K562 (cell line): ENCODE data around the gene TMIGD2. TPM values are rescaled to one million over a fixed set of nuclear protein-coding genes. Genes with fewer than 3 reads are reported as not detected.

Experiments used
- ATAC-seq: fragments of 200-7000 bp; cut with Tn5 transposase; 3 replicates; pipeline ENCODE4 v1.9.1; 2020; ENCODE audit warnings: moderate library complexity
- BruUV-seq: library from RNA; stranded (reverse); fragments of 400-500 nt; replicated peaks from 2 replicates; lab custom pipeline; 2021; lab: Mats Ljungman, UMichigan
- CTCF ChIA-PET: fragments of 300-600 bp; formaldehyde crosslinking; extraction: SDS; loops from one replicate; lab custom pipeline; 2021; ENCODE audit warnings: low intra/inter-chr PET ratio; lab: Yijun Ruan, JAX
- POLR2A ChIA-PET: fragments of 300-600, 350-650 bp; sonication (Branson Sonifier 250); formaldehyde crosslinking; extraction: SDS; loops from one replicate; lab custom pipeline; 2021; ENCODE audit warnings: antibody characterized with exemption, inconsistent platforms; lab: Yijun Ruan, JAX
- DNase-seq, 4 experiments: peaks; one replicate each; pipeline versions ENCODE4 v3.0.0 to v3.0.0-alpha.2; 2011 to 2018; ENCODE audit warnings: low spot score in 3 of 4, mixed read lengths in 3 of 4; ENCODE audit errors: extremely low read depth in 1 of 4
- FAIRE-seq: peaks from 2 replicates; lab custom pipeline; 2011; peaks lifted over from hg19 to GRCh38; lab: Jason Lieb, UNC
- H2AFZ ChIP-seq: 2 replicates; pipeline ENCODE4 v1.6.0; 2011; ENCODE audit warnings: low read depth, low read length, control low read depth, inconsistent platforms
- H3K27ac ChIP-seq: fragments of 200-600 bp; 3 replicates; pipeline ENCODE4 v1.8.0; 2011; ENCODE audit warnings: low read depth, mild to moderate bottlenecking, control low read depth, inconsistent platforms, low read length, moderate library complexity, mixed read lengths; ENCODE audit errors: extremely low read depth
- H3K27me3 ChIP-seq, 2 experiments: fragments of 300-600 bp in 1 of 2; 2 replicates in 1 of 2; 3 replicates in 1 of 2; pipeline versions ENCODE4 v1.6.0 to v1.8.0; 2011; ENCODE audit warnings: inconsistent platforms in 2 of 2, low read length in 2 of 2, mild to moderate bottlenecking in 1 of 2, mixed read lengths in 1 of 2, moderate library complexity in 1 of 2; ENCODE audit not compliant: control insufficient read depth in 2 of 2, insufficient read depth in 2 of 2
- H3K36me3 ChIP-seq: fragments of 300-600 bp; 3 replicates; pipeline ENCODE4 v1.8.0; 2011; ENCODE audit warnings: mild to moderate bottlenecking, low read length, inconsistent platforms; ENCODE audit not compliant: control insufficient read depth, insufficient read depth
- H3K4me1 ChIP-seq, 2 experiments: fragments of 200-600 bp in 1 of 2; replicated peaks in 1 of 2; 2 replicates in 1 of 2; 3 replicates in 1 of 2; pipeline versions ENCODE4 v1.5.1 to v1.8.0; 2011; ENCODE audit warnings: inconsistent platforms in 2 of 2, low read length in 2 of 2, mild to moderate bottlenecking in 1 of 2, mixed read lengths in 1 of 2, moderate library complexity in 1 of 2; ENCODE audit not compliant: control insufficient read depth in 2 of 2, insufficient read depth in 2 of 2
- H3K4me2 ChIP-seq: 2 replicates; pipeline ENCODE4 v1.6.1; 2011; ENCODE audit warnings: low read length, control low read depth, inconsistent platforms, mixed read lengths; ENCODE audit not compliant: insufficient read depth
- H3K4me3 ChIP-seq: fragments of 200-600 bp; sonication (generic), shearing (Covaris generic); 2 replicates; pipeline ENCODE4 v1.5.1; 2016; ENCODE audit warnings: control low read depth, inconsistent platforms
- H3K79me2 ChIP-seq: fragments of 200-600 bp; 3 replicates; pipeline ENCODE4 v1.8.0; 2011; ENCODE audit warnings: low read length, inconsistent platforms; ENCODE audit not compliant: control insufficient read depth, insufficient read depth
- H3K9ac ChIP-seq, 2 experiments: 2 replicates each; pipeline versions ENCODE4 v1.6.0 to v1.6.1; 2011; ENCODE audit warnings: low read depth in 2 of 2, low read length in 2 of 2, control low read depth in 1 of 2, inconsistent platforms in 1 of 2, mild to moderate bottlenecking in 1 of 2, mixed read lengths in 1 of 2; ENCODE audit not compliant: insufficient read depth in 1 of 2
- H3K9me1 ChIP-seq: one replicate; pipeline ENCODE4 v1.6.0; 2011; ENCODE audit warnings: inconsistent platforms, mild to moderate bottlenecking, low read length, moderate library complexity; ENCODE audit not compliant: control insufficient read depth, insufficient read depth
- H3K9me3 ChIP-seq: replicated peaks from 2 replicates; pipeline ENCODE4 v1.5.1; 2011; ENCODE audit warnings: low read depth, low read length, inconsistent platforms; ENCODE audit not compliant: control insufficient read depth, insufficient read depth
- H4K20me1 ChIP-seq: replicated peaks from 2 replicates; pipeline ENCODE4 v1.6.1; 2011; ENCODE audit warnings: low read length, inconsistent platforms, mixed read lengths; ENCODE audit not compliant: control insufficient read depth, insufficient read depth
- NFIC ChIP-seq: fragments of 450-650 bp; IDR thresholded peaks from 2 replicates; pipeline ENCODE4 v1.6.1; 2017; ENCODE audit warnings: mild to moderate bottlenecking, inconsistent platforms
- NFYB ChIP-seq: IDR thresholded peaks from 2 replicates; pipeline ENCODE4 v1.6.1; 2011; ENCODE audit warnings: mild to moderate bottlenecking, moderate library complexity; ENCODE audit not compliant: insufficient read length; ENCODE audit errors: extremely low read depth
- PHTF2 ChIP-seq: fragments of 250-450 bp; sonication (Bioruptor Pico); IDR thresholded peaks from 2 replicates; pipeline ENCODE4 v1.5.0; 2021; ENCODE audit warnings: mild to moderate bottlenecking
- STAT5B ChIP-seq: fragments of 250-450 bp; sonication (Bioruptor Pico); IDR thresholded peaks from 2 replicates; pipeline ENCODE4 v1.8.0; 2021; ENCODE audit warnings: mild to moderate bottlenecking, inconsistent platforms
- TAF1 ChIP-seq: IDR thresholded peaks from 2 replicates; pipeline ENCODE4 v1.6.1; 2011; ENCODE audit warnings: mild to moderate bottlenecking, low read length, moderate library complexity; ENCODE audit not compliant: insufficient read depth, control insufficient read depth, severe bottlenecking; ENCODE audit errors: extremely low read depth
- ZBTB5 ChIP-seq: fragments of 450-650 bp; IDR thresholded peaks from 2 replicates; pipeline ENCODE4 v1.6.1; 2017; ENCODE audit warnings: antibody characterized with exemption
- ZEB2 ChIP-seq: fragments of 450-650 bp; IDR thresholded peaks from 2 replicates; pipeline ENCODE4 v1.6.1; 2016
- ZNF133 ChIP-seq: fragments of 250-450 bp; sonication (Bioruptor Pico); IDR thresholded peaks from 2 replicates; pipeline ENCODE4 v1.4.0; 2020; ENCODE audit warnings: mild to moderate bottlenecking
- ZNF324 ChIP-seq: fragments of 250-450 bp; sonication (Bioruptor Pico); IDR thresholded peaks from 2 replicates; pipeline ENCODE4 v1.4.0; 2020; ENCODE audit warnings: mild to moderate bottlenecking
- WGBS: fragments of 100-300 bp; shearing (Covaris generic); methylation state at CpG from one replicate; pipeline ENCODE4 v1.1.6; 2016; ENCODE audit warnings: low coverage, mixed read lengths; ENCODE audit not compliant: insufficient coverage; ENCODE audit errors: missing lambda C conversion rate; 5-methylcytosine and 5-hydroxymethylcytosine counted together
- in situ Hi-C: fragments of 300-500 bp; cut with MboI; formaldehyde crosslinking; loops from 4 replicates; pipeline ENCODE4 v1.15.0; 2018; ENCODE audit warnings: inconsistent platforms, mixed read lengths
- intact Hi-C: fragments of 100-400 bp; cut with micrococcal nuclease; formaldehyde crosslinking; loops from 2 replicates; pipeline ENCODE4 v1.14.2; 2022
- polyA plus RNA-seq, 8 experiments: library from polyadenylated mRNA; depleted of rRNA in 4 of 8; stranded (reverse) in 5 of 8; unstranded in 3 of 8; fragments of >200 nt; fragmentation: Nextera tagmentation in 2 of 8; fragmentation: Illumina TruSeq in 1 of 8; extraction: Ambion mirVana in 2 of 8; extraction: Trizol in 1 of 8; gene quantifications; 2 replicates each; pipeline versions ENCODE4 v1.2.1 to v1.2.3, GENCODE V29; 2011 to 2014; ENCODE audit warnings: inconsistent platforms in 1 of 8, missing spikeins in 1 of 8
- total RNA-seq, 7 experiments: library from RNA; depleted of rRNA in 6 of 7; stranded (reverse); fragments of >200 nt in 6 of 7; fragmentation: Illumina TruSeq in 2 of 7; extraction: Trizol in 2 of 7; gene quantifications; 2 replicates each; pipeline versions ENCODE4 v1.2.1 to v1.2.3, GENCODE V29; 2011 to 2021; ENCODE audit warnings: low replicate concordance in 1 of 7
- TF ChIP-seq, protein P1 (sequence below): sonication (generic); formaldehyde crosslinking; IDR thresholded peaks from 2 replicates; pipeline ENCODE4 v1.8.1; 2023; ENCODE audit warnings: missing genetic modification reagents, mild to moderate bottlenecking, borderline replicate concordance
- TF ChIP-seq, protein P2 (sequence below), 2 experiments: fragments of 250-450 bp in 1 of 2; fragments of 450-650 bp in 1 of 2; sonication (Bioruptor Pico) in 1 of 2; IDR thresholded peaks; 2 replicates each; pipeline versions ENCODE4 v1.6.1 to v1.8.0; 2016 to 2021; ENCODE audit warnings: mild to moderate bottlenecking in 2 of 2, moderate library complexity in 2 of 2, missing compliant biosample characterization in 1 of 2, missing genetic modification characterization in 1 of 2

Gene TMIGD2
- total and polyA plus RNA-seq, 9 of the 15 experiments (the other 6 are each of a cell fraction or from before 2014, with no cell fraction given) = not detected

GRCh38 chr19:4342615-4343369, 40.6 kb upstream of the TMIGD2 start:
- intact Hi-C loops (loop anchor here (2.0 kb wide), 1 partner anchor 60 kb away; the partner anchor contains the start of gene CHAF1A), in situ Hi-C loops (loop anchor here (10.0 kb wide), 1 partner anchor 68 kb away; the partner anchor contains the start of gene SHD)
- H4K20me1 ChIP-seq = no peaks in the 10 kb centered on the region
- no TSS peak for BruUV-seq
- H3K4me3 ChIP-seq = peak overlapping the region; percentile 77
- peak overlapping the region; percentile 89 for H3K27ac ChIP-seq
- DNase-seq = peak; percentile 94 to 99 (median 96)
- CTCF ChIA-PET = interaction anchor here (1.2 kb wide), 1 partner anchor 76 kb away, joined by 5 read pairs; no protein-coding TSS in a partner anchor
- peaks cover 7% of the 10 kb centered on the region for H3K79me2 ChIP-seq
- peak; percentile 96 for ATAC-seq
- H3K9ac ChIP-seq = peak overlapping the region; percentile 81 to 95
- peak overlapping the region; percentile 99 for H2AFZ ChIP-seq
- under 1% methylated on average over 33 of the region's 39 CpGs for WGBS
- peaks cover 13 to 41% of the 10 kb centered on the region in 2 experiments; a peak in 4 of 5 replicates for H3K4me1 ChIP-seq
- H3K9me3 ChIP-seq = no peaks in the 10 kb centered on the region
- peak overlapping the region; percentile 98 for H3K4me2 ChIP-seq
- POLR2A ChIA-PET = interaction anchor here (0.6 to 2.9 kb wide), 18 partner anchors 10 to 128 kb away, joined by 3 to 24 read pairs (median 4); partner anchors contain the start of gene YJU2
- FAIRE-seq = peak; percentile 100
- H3K27me3 ChIP-seq = no peaks in the 10 kb centered on the region
- peaks cover 11% of the 10 kb centered on the region; the same call in 2 of the 3 replicates for H3K36me3 ChIP-seq
- H3K9me1 ChIP-seq = no peaks in the 10 kb centered on the region
- peak; percentile 47 for TF ChIP-seq NFIC
- peak; percentile 56 for TF ChIP-seq TAF1
- no peak for TF ChIP-seq STAT5B (CRISPR knock-in tag)
- TF ChIP-seq ZNF133 (CRISPR knock-in tag) = no peak
- 0 out of 2 replicates have a peak, but pooled peaks have one; percentile 12 for TF ChIP-seq ZEB2
- TF ChIP-seq, protein P1, sequence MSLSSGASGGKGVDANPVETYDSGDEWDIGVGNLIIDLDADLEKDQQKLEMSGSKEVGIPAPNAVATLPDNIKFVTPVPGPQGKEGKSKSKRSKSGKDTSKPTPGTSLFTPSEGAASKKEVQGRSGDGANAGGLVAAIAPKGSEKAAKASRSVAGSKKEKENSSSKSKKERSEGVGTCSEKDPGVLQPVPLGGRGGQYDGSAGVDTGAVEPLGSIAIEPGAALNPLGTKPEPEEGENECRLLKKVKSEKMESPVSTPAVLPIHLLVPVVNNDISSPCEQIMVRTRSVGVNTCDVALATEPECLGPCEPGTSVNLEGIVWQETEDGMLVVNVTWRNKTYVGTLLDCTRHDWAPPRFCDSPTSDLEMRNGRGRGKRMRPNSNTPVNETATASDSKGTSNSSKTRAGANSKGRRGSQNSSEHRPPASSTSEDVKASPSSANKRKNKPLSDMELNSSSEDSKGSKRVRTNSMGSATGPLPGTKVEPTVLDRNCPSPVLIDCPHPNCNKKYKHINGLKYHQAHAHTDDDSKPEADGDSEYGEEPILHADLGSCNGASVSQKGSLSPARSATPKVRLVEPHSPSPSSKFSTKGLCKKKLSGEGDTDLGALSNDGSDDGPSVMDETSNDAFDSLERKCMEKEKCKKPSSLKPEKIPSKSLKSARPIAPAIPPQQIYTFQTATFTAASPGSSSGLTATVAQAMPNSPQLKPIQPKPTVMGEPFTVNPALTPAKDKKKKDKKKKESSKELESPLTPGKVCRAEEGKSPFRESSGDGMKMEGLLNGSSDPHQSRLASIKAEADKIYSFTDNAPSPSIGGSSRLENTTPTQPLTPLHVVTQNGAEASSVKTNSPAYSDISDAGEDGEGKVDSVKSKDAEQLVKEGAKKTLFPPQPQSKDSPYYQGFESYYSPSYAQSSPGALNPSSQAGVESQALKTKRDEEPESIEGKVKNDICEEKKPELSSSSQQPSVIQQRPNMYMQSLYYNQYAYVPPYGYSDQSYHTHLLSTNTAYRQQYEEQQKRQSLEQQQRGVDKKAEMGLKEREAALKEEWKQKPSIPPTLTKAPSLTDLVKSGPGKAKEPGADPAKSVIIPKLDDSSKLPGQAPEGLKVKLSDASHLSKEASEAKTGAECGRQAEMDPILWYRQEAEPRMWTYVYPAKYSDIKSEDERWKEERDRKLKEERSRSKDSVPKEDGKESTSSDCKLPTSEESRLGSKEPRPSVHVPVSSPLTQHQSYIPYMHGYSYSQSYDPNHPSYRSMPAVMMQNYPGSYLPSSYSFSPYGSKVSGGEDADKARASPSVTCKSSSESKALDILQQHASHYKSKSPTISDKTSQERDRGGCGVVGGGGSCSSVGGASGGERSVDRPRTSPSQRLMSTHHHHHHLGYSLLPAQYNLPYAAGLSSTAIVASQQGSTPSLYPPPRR (CRISPR knock-in tag) = no peak; the same call in 1 of the 2 replicates
- TF ChIP-seq NFYB = peak; percentile 98
- TF ChIP-seq PHTF2 (CRISPR knock-in tag) = no peak
- peak; percentile 94 for TF ChIP-seq ZBTB5
- no peak for TF ChIP-seq ZNF324 (CRISPR knock-in tag)
- TF ChIP-seq, protein P2, sequence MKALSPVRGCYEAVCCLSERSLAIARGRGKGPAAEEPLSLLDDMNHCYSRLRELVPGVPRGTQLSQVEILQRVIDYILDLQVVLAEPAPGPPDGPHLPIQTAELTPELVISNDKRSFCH (CRISPR knock-in tag; IDR thresholded peaks at IDR 0.05) = no peak
- TF ChIP-seq, protein P2 (tag; IDR thresholded peaks at IDR 0.05) = peak; percentile 55
